OCI-LY7 (cell line): ENCODE measurements around the gene FAM13A. TPM values are rescaled to one million over a fixed set of nuclear protein-coding genes. Genes with fewer than 3 reads are reported as not detected.

Experiments
- BruUV-seq: library from RNA; stranded (reverse); fragments of 400-500 nt; replicated peaks from 2 replicates; lab custom pipeline; 2021; lab: Mats Ljungman, UMichigan
- CTCF ChIA-PET: fragments of 300-600 bp; sonication (Branson Sonifier 250); formaldehyde crosslinking; loops from one replicate; lab custom pipeline; 2022; ENCODE audit warnings: antibody characterized with exemption; ENCODE audit not compliant: unreplicated experiment; lab: Charles Lee
- POLR2A ChIA-PET: fragments of 300-600 bp; sonication (Branson Sonifier 250); formaldehyde crosslinking; loops from one replicate; lab custom pipeline; 2022; ENCODE audit warnings: antibody characterized with exemption; lab: Charles Lee
- DNase-seq: peaks from one replicate; pipeline ENCODE4 v3.0.0-alpha.2; 2015; ENCODE audit warnings: low spot score
- H2AFZ ChIP-seq: fragments of 200-600 bp; sonication (generic), shearing (Covaris generic); 2 replicates; pipeline ENCODE4 v1.6.1; 2014; ENCODE audit warnings: mild to moderate bottlenecking, antibody characterized with exemption, low read length, moderate library complexity
- H3K27ac ChIP-seq: fragments of 200-600 bp; sonication (generic); 2 replicates; pipeline ENCODE4 v1.5.1; 2014; ENCODE audit warnings: mixed run types, low read depth, mild to moderate bottlenecking, moderate library complexity, low read length, inconsistent platforms; ENCODE audit not compliant: poor library complexity, severe bottlenecking
- H3K36me3 ChIP-seq: fragments of 200-600 bp; sonication (generic); 2 replicates; pipeline ENCODE4 v1.6.1; 2014; ENCODE audit warnings: mild to moderate bottlenecking, antibody characterized with exemption, low read length, moderate library complexity, mixed read lengths; ENCODE audit not compliant: insufficient read depth
- H3K4me1 ChIP-seq: fragments of 200-600 bp; sonication (generic); 2 replicates; pipeline ENCODE4 v1.5.1; 2014; ENCODE audit warnings: mild to moderate bottlenecking, low read length; ENCODE audit not compliant: insufficient read depth, poor library complexity, severe bottlenecking
- H3K4me2 ChIP-seq: fragments of 200-600 bp; sonication (generic); 2 replicates; pipeline ENCODE4 v1.6.1; 2014; ENCODE audit warnings: mild to moderate bottlenecking, low read length
- H3K4me3 ChIP-seq: fragments of 200-600 bp; sonication (generic); 2 replicates; pipeline ENCODE4 v1.5.1; 2014; ENCODE audit warnings: mild to moderate bottlenecking, low read depth, low read length; ENCODE audit not compliant: poor library complexity, severe bottlenecking
- H3K79me2 ChIP-seq: fragments of 200-600 bp; sonication (generic); 2 replicates; pipeline ENCODE4 v1.6.1; 2016; ENCODE audit warnings: low read depth, mild to moderate bottlenecking, low read length, moderate library complexity, mixed read lengths; ENCODE audit not compliant: insufficient read depth
- H3K9me2 ChIP-seq: fragments of 200-600 bp; sonication (generic); 2 replicates; pipeline ENCODE4 v1.6.1; 2016; ENCODE audit warnings: mild to moderate bottlenecking, low read length, mixed read lengths; ENCODE audit not compliant: insufficient read depth
- H3K9me3 ChIP-seq: fragments of 200-600 bp; sonication (generic); 2 replicates; pipeline ENCODE4 v1.6.1; 2014; ENCODE audit warnings: mild to moderate bottlenecking, mixed run types, low read length, mixed read lengths
- H4K20me1 ChIP-seq: fragments of 200-600 bp; sonication (generic); 2 replicates; pipeline ENCODE4 v1.6.1; 2014; ENCODE audit warnings: mild to moderate bottlenecking, antibody characterized with exemption, low read length, moderate library complexity, mixed read lengths; ENCODE audit not compliant: insufficient read depth
- CTCF ChIP-seq: fragments of 200-600 bp; sonication (generic); conservative IDR thresholded peaks from 2 replicates; pipeline ENCODE4 v1.5.1; 2014; ENCODE audit warnings: mild to moderate bottlenecking, antibody characterized with exemption, low read length, moderate library complexity, mixed read lengths
- EZH2phosphoT487 ChIP-seq: fragments of 200-600 bp; sonication (generic); IDR thresholded peaks from 2 replicates; pipeline ENCODE4 v1.6.1; 2018; ENCODE audit warnings: low read depth, borderline replicate concordance, mild to moderate bottlenecking, mixed run types, antibody characterized with exemption, low read length, moderate library complexity, mixed read lengths
- intact Hi-C: fragments of 100-400 bp; cut with micrococcal nuclease; formaldehyde crosslinking; loops from one replicate; pipeline ENCODE4 v1.10.0; 2022; ENCODE audit not compliant: unreplicated experiment
- total RNA-seq, 2 experiments: library from RNA; depleted of rRNA in 1 of 2; stranded (reverse); fragments of >200 nt in 1 of 2; shearing (Covaris generic) in 1 of 2; gene quantifications; 2 replicates each; pipeline ENCODE4 v1.2.3, GENCODE V29; 2014 to 2022

The FAM13A gene
- total RNA-seq, 2 experiments from 2014 or later = not detected

- TF ChIP-seq EZH2phosphoT487 (no peak), CTCF (no peak)
- Histone ChIP-seq H3K36me3 (no peaks in the 10 kb centered on the region), H3K9me3 (no peaks in the 10 kb centered on the region), H2AFZ (no peak overlapping the region), H3K4me2 (no peak overlapping the region), H4K20me1 (no peaks in the 10 kb centered on the region), H3K9me2 (no peaks in the 10 kb centered on the region), H3K4me1 (no peaks in the 10 kb centered on the region), H3K4me3 (no peak overlapping the region), H3K27ac (no peak overlapping the region), H3K79me2 (no peaks in the 10 kb centered on the region)
- no TSS peak for BruUV-seq
- DNase-seq = no peak
- ChIA-PET POLR2A (interaction anchor here (0.6 kb wide), 1 partner anchor 709 kb away, joined by 3 read pairs; no protein-coding TSS in a partner anchor), CTCF (no interaction called here)
- intact Hi-C loops = no loop called here
Observed at GRCh38 chr4:88940506-88940905, 116.5 kb downstream of the FAM13A start.

GRCh38 chr4:88939697-88940096 lies 117.3 kb downstream of the FAM13A start:
- Histone ChIP-seq H4K20me1 (no peaks in the 10 kb centered on the region), H3K4me1 (no peaks in the 10 kb centered on the region), H2AFZ (no peak overlapping the region), H3K4me2 (no peak overlapping the region), H3K36me3 (no peaks in the 10 kb centered on the region), H3K9me3 (no peaks in the 10 kb centered on the region), H3K4me3 (no peak overlapping the region), H3K27ac (no peak overlapping the region), H3K79me2 (no peaks in the 10 kb centered on the region), H3K9me2 (no peaks in the 10 kb centered on the region)
- POLR2A ChIA-PET = no interaction called here
- intact Hi-C loops = no loop called here
- BruUV-seq = no TSS peak
- CTCF ChIA-PET = no interaction called here
- TF ChIP-seq CTCF (no peak), EZH2phosphoT487 (no peak)
- DNase-seq = no peak

GRCh38 chr4:88938138-88938537 lies 118.8 kb downstream of the FAM13A start:
- no peak for DNase-seq
- H3K9me2 ChIP-seq = no peaks in the 10 kb centered on the region
- no peak overlapping the region for H3K4me3 ChIP-seq
- H2AFZ ChIP-seq = no peak overlapping the region
- intact Hi-C loops = no loop called here
- H3K4me2 ChIP-seq = no peak overlapping the region
- BruUV-seq = no TSS peak
- no peaks in the 10 kb centered on the region for H3K79me2 ChIP-seq
- H3K36me3 ChIP-seq = no peaks in the 10 kb centered on the region
- no peaks in the 10 kb centered on the region for H4K20me1 ChIP-seq
- H3K4me1 ChIP-seq = no peaks in the 10 kb centered on the region
- TF ChIP-seq EZH2phosphoT487 = no peak
- no peaks in the 10 kb centered on the region for H3K9me3 ChIP-seq
- POLR2A ChIA-PET = interaction anchor here (0.6 to 1.0 kb wide), 2 partner anchors 8 to 82 kb away, joined by 4 to 5 read pairs; no protein-coding TSS in a partner anchor
- H3K27ac ChIP-seq = no peak overlapping the region
- CTCF ChIA-PET = no interaction called here
